DOHH2 (cell line): ENCODE results near the gene DDIAS.

Experiments used
- H3F3A ChIP-seq: fragments of 200-600 bp; sonication (generic), shearing (Covaris generic); 2 replicates; pipeline ENCODE4 v1.6.0; 2016; ENCODE audit warnings: antibody characterized with exemption, mild to moderate bottlenecking; ENCODE audit not compliant: control insufficient read depth, insufficient read depth
- H3K27ac ChIP-seq: fragments of 200-600 bp; sonication (generic); 2 replicates; pipeline ENCODE4 v1.5.1; 2014; ENCODE audit warnings: low read depth, mild to moderate bottlenecking, low read length, moderate library complexity
- H3K27me3 ChIP-seq: fragments of 200-600 bp; sonication (generic); 2 replicates; pipeline ENCODE4 v1.6.1; 2014; ENCODE audit warnings: mild to moderate bottlenecking, low read length, mixed read lengths; ENCODE audit not compliant: control insufficient read depth
- H3K36me3 ChIP-seq: fragments of 200-600 bp; sonication (generic); 2 replicates; pipeline ENCODE4 v1.6.1; 2014; ENCODE audit warnings: mild to moderate bottlenecking, low read length, moderate library complexity, mixed read lengths; ENCODE audit not compliant: control insufficient read depth
- H3K4me1 ChIP-seq: fragments of 200-600 bp; sonication (generic); 2 replicates; pipeline ENCODE4 v1.6.1; 2014; ENCODE audit warnings: mild to moderate bottlenecking, low read length, mixed read lengths; ENCODE audit not compliant: control insufficient read depth
- H3K4me2 ChIP-seq: fragments of 200-600 bp; sonication (generic); 2 replicates; pipeline ENCODE4 v1.6.0; 2014; ENCODE audit warnings: mild to moderate bottlenecking, low read length, moderate library complexity
- H3K4me3 ChIP-seq: fragments of 200-600 bp; sonication (generic); 2 replicates; pipeline ENCODE4 v1.5.1; 2014; ENCODE audit warnings: mild to moderate bottlenecking, low read length, mixed read lengths
- H3K79me2 ChIP-seq: fragments of 200-600 bp; sonication (generic); 2 replicates; pipeline ENCODE4 v1.6.1; 2014; ENCODE audit warnings: mild to moderate bottlenecking, low read length, mixed read lengths; ENCODE audit not compliant: control insufficient read depth
- H3K9me2 ChIP-seq: fragments of 200-600 bp; sonication (generic); replicated peaks from 2 replicates; pipeline ENCODE4 v1.6.1; 2014; ENCODE audit warnings: mild to moderate bottlenecking, low read length, mixed read lengths; ENCODE audit not compliant: control insufficient read depth
- H3K9me3 ChIP-seq: fragments of 200-600 bp; sonication (generic); 2 replicates; pipeline ENCODE4 v1.6.1; 2014; ENCODE audit warnings: antibody characterized with exemption, low read length, mixed read lengths; ENCODE audit not compliant: control insufficient read depth, insufficient read depth
- H4K20me1 ChIP-seq: fragments of 200-600 bp; sonication (generic); 2 replicates; pipeline ENCODE4 v1.6.0; 2014; ENCODE audit warnings: low read depth, mild to moderate bottlenecking, antibody characterized with exemption, low read length, moderate library complexity; ENCODE audit not compliant: control insufficient read depth, insufficient read depth
- EZH2phosphoT487 ChIP-seq: fragments of 200-600 bp; sonication (generic); IDR thresholded peaks from 2 replicates; pipeline ENCODE4 v1.6.1; 2017; ENCODE audit warnings: borderline replicate concordance, mild to moderate bottlenecking, antibody characterized with exemption, low read length, moderate library complexity, mixed read lengths
- TF ChIP-seq, protein P1 (sequence below): fragments of 200-600 bp; sonication (generic); IDR thresholded peaks from one replicate; pipeline ENCODE4 v1.5.1; 2014; ENCODE audit warnings: antibody characterized with exemption, mild to moderate bottlenecking, low read depth, low read length; ENCODE audit not compliant: poor library complexity, severe bottlenecking

The DDIAS gene

GRCh38 chr11:82857145-82857544 is 44.4 kb upstream of the DDIAS start:
- Histone ChIP-seq H3K9me3 (no peaks in the 10 kb centered on the region), H3K79me2 (no peaks in the 10 kb centered on the region), H4K20me1 (peaks cover 4% of the 10 kb centered on the region; the same call in 1 of the 2 replicates), H3K4me3 (no peak overlapping the region), H3K36me3 (no peaks in the 10 kb centered on the region), H3K4me1 (no peaks in the 10 kb centered on the region), H3K27me3 (no peaks in the 10 kb centered on the region), H3F3A (peaks cover 4% of the 10 kb centered on the region; the same call in 1 of the 2 replicates), H3K4me2 (no peak overlapping the region), H3K9me2 (no peaks in the 10 kb centered on the region), H3K27ac (no peak overlapping the region)
- TF ChIP-seq, protein P1, sequence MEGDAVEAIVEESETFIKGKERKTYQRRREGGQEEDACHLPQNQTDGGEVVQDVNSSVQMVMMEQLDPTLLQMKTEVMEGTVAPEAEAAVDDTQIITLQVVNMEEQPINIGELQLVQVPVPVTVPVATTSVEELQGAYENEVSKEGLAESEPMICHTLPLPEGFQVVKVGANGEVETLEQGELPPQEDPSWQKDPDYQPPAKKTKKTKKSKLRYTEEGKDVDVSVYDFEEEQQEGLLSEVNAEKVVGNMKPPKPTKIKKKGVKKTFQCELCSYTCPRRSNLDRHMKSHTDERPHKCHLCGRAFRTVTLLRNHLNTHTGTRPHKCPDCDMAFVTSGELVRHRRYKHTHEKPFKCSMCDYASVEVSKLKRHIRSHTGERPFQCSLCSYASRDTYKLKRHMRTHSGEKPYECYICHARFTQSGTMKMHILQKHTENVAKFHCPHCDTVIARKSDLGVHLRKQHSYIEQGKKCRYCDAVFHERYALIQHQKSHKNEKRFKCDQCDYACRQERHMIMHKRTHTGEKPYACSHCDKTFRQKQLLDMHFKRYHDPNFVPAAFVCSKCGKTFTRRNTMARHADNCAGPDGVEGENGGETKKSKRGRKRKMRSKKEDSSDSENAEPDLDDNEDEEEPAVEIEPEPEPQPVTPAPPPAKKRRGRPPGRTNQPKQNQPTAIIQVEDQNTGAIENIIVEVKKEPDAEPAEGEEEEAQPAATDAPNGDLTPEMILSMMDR, result no peak
- TF ChIP-seq EZH2phosphoT487, result no peak

DNA sequence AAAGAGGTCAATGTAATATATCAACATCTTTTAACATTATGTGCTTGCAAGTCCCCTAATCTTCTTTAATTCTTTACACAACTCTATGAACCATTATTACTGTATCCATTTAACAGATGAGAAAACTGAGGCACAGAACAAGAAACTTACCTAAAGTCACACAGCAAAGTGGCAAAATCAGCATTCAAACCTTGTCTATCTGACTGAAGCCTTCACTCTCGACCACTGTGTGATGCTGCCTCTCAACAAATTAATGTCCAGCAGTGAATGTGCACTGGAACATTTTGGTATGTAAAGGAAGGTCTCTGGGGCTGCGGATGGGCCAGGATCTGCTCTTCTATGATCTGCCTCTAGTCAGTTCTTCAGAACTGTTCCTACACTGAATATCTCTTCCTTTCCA is 43.4 kb upstream of the DDIAS start:
- Histone ChIP-seq H3F3A (peaks cover 4% of the 10 kb centered on the region; the same call in 1 of the 2 replicates), H4K20me1 (peaks cover 4% of the 10 kb centered on the region; the same call in 1 of the 2 replicates), H3K36me3 (no peaks in the 10 kb centered on the region), H3K4me3 (no peak overlapping the region), H3K9me3 (no peaks in the 10 kb centered on the region), H3K9me2 (no peaks in the 10 kb centered on the region), H3K79me2 (no peaks in the 10 kb centered on the region), H3K27me3 (no peaks in the 10 kb centered on the region), H3K4me2 (no peak overlapping the region), H3K27ac (no peak overlapping the region), H3K4me1 (no peaks in the 10 kb centered on the region)
- TF ChIP-seq, protein P1, result no peak
- TF ChIP-seq EZH2phosphoT487, result no peak

GRCh38 chr11:82858556-82859091 is 42.9 kb upstream of the DDIAS start:
- H3K9me2 ChIP-seq, result no peaks in the 10 kb centered on the region
- peaks cover 4% of the 10 kb centered on the region; the same call in 1 of the 2 replicates for H4K20me1 ChIP-seq
- no peak overlapping the region for H3K4me3 ChIP-seq
- H3K27me3 ChIP-seq, result no peaks in the 10 kb centered on the region
- no peak overlapping the region for H3K27ac ChIP-seq
- H3K4me2 ChIP-seq, result no peak overlapping the region
- no peaks in the 10 kb centered on the region for H3K36me3 ChIP-seq
- H3K79me2 ChIP-seq, result no peaks in the 10 kb centered on the region
- H3K4me1 ChIP-seq, result no peaks in the 10 kb centered on the region
- TF ChIP-seq, protein P1, result no peak
- TF ChIP-seq EZH2phosphoT487, result no peak
- H3F3A ChIP-seq, result peaks cover 4% of the 10 kb centered on the region; the same call in 1 of the 2 replicates
- H3K9me3 ChIP-seq, result no peaks in the 10 kb centered on the region
